IPS DF 4.7 (cell line): ENCODE measurements around the gene MCM3.
A peak's percentile ranks its signal among the peaks of the same experiment; 100 is the strongest.

Source experiments
- DNase-seq: peaks from one replicate; pipeline ENCODE4 v3.0.0-alpha.2; 2013; ENCODE audit warnings: low spot score; ENCODE audit errors: extremely low read depth

Gene MCM3

DNA sequence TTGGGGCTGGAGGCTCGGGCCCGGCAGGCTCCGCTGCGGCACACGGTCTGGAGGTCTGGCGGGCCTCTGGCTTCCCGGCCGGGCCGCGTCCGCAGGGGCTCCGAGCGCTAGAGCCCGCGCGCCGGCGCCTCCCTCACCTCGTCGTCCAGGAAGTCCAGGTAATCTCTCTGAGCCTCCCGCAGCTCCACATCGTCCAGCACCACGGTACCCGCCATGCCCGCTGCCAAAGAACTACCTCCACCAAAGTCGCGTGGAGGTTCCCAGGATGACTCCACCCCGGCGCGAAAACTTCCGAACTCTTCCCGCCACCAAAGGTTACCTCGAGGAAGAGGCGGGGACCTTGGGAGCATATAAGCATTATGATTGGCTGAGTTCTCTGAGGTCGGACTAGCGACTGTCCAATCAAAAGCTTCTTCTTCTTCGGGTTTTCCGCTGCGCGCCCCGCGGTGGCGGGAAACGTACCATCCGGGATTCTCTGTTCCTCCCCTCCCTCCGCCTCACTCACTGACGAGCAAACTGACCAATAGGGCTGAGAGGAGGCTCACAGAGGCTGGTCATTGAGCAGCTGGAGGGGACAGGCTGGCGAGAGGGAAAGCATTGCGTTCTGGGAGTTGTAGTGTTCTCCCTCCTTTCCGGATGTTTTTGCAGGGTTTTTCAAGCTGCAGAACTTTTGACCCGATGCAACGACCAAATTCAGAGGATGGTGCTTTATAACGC lies at the start of gene MCM3:
Gene MCM3 (minus strand): TSS at position 283 of the 717 bp plus-strand sequence. CDS start 68 bp downstream, at position 215.
- peak; percentile 100 for DNase-seq

DNA sequence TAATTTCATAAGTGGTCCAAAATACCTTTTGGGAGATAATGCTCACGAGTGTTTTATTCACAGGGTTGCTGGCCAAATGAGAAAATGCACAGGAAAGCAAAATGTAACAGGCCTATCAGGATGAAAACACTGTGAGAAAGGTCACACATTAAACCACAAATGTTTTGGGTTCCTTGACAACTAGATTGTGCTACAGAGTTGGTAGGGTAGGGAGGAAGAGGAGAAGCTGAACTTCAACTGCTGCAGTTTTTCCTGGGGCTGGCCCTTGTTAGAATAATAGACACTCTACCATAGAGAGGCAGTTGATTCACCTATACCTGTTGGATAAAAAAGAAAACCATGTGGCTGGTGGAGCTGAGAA lies 49.3 kb upstream of the MCM3 start:
- no peak for DNase-seq

DNA sequence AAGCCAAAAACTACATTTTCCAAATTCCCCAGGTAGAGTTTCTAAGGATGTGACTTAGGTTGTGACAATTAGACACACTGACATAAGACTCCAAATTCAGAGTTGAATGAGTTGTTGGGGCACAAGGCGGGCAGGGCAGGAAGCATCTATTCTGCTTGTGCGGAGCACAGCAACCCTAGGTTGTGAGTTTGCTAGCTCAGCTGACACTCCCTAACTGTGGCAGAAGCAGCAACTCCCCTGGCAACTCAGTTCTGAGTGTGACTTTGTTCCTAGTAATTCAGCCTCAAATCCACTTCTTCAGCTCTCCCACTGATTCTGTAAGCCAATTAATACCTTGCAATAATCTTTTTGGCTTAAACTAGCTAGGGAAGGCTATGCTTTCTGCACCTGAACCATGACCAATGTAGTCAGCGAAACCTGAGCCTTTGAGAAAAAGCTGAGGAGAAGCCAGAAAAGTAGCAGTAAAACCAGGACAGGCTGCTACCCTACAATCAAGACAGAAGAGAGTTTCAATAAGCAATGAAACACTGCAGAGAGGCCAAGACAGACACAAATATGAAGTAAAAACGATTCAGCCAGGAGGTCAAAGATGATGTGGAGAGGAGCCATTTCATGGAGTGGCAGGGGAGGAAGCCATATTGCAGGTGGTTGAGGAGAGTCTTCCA lies 47.4 kb upstream of the MCM3 start:
- no peak for DNase-seq

DNA sequence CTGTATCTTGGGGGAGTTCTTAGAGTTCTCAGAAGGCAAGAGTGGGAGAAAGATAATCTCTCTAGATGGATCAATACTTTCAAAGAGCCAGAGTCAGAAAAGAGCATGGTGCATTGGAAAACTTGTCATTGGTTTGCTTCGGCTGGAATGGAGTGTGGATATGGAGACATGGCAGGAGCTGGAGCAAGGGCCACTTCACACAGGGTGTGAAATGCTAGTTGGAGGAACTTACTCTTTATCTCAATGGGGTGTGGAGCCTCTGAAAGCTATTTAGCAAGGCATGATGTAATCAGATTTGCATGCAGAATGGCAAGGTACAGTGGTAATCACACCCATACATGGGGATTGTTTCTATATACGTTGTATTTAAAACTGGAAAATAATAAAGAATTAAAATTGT lies 45.9 kb upstream of the MCM3 start:
- no peak for DNase-seq

DNA sequence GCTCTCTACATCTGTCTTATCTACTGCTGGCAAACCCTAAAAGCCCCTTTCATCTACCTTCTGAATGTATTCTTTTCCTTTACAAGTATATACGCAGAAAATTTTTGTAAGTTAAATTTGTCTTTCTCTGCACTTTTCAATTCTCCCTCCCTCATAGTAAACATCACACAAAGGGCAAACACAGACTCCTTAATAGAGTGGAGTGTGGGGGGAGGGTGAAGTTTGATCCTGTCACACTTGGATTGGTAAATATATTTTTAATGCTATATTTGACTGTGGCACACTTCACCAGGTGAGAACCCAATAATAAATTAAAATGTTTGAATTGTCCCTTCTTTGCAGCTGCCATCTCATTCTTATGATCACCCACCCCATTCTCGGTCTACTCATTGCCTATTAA lies 44.2 kb upstream of the MCM3 start:
- no peak for DNase-seq

DNA sequence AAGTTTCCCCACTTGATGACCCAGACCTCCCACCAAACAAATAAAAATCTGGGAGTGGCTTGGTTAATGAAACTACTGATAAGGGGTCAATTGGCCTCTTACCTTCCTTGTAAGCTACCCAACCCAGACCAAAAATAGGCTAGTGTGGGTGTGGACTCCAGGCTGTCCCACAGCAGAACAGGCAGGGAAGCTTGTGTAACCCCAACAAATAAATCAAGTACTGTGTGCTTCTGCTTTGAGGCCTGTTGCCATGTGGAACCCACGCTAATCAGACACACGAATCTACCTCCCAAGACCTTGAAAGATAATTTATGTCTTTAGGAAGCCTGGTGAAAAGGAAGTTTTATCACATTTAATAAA lies 43.7 kb upstream of the MCM3 start:
- no peak for DNase-seq

DNA sequence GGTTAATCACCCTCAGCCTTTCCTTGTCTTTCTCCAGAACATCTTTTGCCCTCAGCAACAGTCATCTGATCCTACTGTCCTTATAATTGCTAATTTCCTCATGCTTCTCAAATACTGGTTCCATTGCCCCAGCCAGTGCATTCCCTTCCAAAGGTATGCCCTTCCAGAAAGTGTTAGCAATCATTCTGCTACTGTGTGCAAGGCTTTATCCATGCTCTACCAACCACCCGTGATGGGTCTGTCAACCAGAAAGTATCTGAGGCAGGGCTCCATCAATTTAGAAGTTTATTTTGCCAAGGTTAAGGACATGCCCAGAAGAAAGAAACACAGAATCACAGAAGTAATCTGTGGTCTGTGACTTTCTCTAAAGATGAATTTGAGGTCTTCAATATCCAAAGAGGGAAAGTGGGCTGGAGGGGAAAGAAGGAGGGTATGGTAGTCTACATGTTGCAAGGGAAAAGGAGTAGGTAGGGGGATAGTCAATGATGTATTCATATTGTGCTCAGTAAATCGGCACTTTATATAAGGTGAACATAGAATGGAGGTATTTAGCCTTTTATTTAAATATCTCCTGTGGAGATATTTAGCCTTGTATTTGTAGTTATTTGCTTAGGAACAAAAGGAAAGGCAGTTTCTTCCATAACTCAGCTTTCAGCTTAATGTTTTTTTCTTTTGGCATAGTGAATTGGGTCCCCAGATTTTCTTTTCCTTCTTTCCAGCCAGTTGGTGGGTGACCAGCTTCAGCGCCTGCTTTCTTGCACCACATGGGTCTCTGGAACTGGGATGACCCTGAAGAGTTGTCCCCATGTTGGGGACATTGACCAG lies 42.2 kb upstream of the MCM3 start:
- no peak for DNase-seq

DNA sequence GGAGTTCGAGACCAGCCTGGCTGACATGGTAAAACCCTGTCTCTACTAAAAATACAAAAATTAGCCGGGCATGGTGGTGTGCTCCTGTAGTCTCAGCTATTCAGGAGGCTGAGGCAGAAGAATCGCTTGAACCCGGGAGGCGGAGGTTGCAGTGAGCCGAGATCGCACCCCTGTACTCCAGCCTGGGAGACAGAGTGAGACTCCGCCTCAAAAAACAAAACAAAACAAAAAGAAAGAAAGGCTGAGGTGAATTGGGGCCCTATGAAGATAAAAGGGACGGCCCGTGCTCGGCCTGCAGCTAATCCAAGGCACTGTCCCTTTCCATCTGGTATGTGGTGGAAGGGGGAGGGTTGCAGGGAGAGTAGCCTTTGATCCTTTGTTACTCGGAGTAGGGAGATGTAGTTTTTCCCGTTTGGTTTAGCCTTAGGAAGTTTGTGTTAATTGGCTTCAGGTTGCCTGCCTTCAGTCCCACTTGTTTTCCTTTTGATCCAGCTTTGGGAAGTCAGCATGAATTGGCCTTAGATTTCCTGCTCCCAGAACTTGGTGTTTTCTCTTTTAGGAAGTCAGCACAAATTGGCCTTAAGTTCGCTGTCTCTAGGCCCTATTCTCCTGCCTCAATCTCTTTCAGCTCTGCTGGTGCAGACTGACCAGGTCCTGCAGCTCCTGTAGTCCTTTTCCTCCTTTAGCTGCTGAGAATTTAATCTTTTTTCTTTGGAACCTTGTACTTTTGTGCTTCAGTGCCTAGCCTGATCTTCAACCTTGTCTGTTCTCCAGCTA lies 41.3 kb upstream of the MCM3 start:
- peak; percentile 76 for DNase-seq

DNA sequence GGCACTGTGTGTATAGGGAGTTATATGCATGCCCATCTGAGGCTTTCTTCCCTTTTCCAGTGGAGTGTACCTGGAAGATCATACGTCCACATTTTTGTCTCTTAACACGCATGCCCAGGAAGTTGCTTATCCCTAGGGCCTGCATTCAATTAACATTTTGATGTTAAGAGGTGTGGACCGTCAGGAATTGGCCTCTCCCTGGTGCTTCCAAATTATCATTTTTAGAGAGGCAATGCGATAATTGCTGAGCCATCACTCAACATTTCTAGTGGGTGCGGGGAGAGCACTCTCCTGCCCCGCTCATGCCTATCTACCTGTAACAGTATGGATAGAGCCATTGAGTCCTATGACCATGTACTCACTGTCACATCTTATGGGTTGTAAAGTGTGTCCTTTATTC lies 39.6 kb upstream of the MCM3 start:
- no peak for DNase-seq

DNA sequence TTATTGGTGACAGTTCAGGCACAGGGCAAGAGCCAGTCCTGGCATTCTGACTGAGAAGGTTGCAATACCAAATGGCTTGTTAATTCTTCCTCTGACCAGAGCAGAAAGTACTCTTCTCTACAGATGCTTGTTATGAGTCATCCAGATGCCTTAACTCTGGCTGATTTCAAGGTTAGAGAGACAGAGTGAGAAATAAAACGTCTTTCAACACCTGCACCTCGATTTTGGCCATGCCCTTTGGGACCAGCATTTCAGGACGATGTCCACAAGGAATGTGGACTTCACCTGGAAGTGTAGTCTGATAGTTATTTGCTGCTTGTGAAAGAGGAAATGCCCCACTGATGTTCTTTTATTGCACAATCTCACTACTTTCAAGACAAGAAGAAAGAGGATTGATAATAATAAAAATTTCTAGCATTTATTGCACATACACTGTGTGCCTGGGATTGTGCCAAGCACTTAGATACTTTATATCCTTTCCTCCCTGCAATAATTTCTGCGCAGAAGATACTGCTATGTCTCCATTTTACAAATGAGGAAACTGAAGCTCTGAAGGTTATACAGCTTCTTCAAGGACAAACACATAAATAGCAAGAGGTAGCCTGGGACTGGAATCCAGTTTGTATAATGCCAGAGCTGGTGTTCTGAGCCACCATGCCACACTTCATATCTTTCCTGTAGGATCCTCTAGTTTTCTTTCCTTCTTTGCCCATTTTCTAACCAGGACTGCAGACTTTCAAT lies 33.5 kb upstream of the MCM3 start:
- no peak for DNase-seq

DNA sequence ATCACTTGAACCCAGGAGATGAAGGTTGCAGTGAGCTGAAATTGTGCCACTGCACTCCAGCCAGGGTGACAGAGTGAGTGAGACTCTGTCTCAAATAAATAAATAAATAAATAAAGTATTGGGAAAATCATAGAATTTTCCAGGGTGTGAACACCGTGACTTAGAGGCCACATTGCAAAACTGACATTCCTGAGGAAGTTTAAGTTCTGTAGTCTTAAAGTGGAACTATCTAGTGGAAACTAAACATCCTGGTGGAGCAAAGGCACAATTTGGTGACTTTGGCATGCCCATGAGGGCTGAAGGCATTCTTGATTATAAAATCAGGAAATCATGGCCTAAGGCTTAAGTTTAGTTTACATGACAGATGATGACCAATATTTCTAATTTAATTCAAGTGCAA lies 32.7 kb upstream of the MCM3 start:
- DNase-seq = no peak

DNA sequence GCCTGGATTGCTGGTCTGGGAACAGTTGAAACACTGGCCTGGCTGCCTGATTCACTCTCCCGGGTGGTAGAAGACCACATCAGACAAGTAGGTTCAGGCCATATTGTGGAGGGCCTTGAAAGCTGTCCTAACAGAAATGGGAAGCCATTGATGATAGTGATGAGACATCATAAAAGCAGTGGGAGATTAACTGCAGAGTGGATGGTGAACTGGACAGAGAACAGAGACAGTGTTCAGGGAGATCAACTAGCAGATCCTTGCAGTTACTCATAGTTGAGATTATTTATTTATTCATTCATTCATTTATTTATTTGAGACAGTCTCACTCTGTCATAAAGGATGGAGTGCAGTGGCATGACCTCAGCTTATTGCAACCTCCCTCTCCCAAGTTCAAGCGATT lies 30.2 kb upstream of the MCM3 start:
- no peak for DNase-seq

DNA sequence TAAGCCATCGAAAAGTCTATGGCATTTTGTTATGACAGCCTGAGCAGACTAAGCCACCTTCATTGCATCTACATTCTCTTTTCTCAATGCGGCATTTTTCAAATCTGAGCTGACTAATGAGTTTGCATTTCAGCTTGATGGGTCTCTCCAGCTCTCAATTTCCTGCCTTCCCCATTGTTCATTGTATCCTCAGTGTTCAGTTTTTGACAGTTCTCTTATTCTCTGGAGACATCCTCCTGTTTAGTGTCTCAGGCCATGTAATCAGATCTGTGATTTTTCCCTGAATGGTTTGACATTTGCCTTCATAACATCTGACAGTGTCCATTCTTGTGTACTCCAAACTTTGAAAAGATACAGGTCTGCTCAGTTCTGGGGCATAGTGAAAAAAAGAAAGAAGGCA lies 27.9 kb upstream of the MCM3 start:
- no peak for DNase-seq

DNA sequence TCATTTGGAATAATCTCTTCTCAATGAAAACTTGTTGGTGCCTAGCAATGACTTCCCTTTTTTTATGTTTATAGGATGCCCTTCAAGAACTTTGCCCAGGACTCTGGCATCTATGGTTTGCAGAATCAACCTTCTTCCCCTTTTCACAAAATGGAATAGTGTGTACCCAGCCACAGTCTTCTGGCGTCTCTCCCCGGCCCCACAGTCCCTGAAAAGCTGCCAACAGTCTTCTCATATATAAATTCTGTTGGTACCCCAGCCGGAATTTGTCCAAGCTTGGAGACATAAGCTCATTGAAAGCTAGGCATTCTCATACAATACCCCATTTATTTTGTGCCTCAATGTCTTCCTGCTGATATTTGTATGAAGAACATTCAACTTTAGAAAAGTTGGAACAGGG lies 26.4 kb upstream of the MCM3 start:
- DNase-seq = no peak

DNA sequence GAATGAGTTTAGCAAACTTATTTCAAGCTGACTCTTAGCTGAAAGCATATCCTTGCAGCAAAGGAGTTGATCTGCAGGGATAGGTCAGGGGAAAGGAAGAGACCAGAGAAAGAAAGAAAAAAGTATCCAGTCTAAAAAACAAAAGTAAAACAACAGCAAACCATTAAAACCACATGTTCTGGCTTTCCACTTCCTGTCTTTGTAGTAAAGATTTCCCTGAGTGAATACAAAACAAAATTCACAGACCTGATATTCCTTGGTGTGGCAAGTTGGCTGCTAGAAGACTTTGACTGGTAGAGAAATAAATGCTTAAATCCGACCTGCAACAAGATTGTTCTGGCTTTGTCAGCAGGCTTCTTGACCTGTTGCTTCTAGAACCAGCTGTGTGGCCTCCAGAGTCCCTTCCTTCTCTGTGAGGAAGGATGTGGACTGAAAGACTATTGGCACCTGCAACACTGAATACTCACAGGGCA lies 23.4 kb upstream of the MCM3 start:
- no peak for DNase-seq

DNA sequence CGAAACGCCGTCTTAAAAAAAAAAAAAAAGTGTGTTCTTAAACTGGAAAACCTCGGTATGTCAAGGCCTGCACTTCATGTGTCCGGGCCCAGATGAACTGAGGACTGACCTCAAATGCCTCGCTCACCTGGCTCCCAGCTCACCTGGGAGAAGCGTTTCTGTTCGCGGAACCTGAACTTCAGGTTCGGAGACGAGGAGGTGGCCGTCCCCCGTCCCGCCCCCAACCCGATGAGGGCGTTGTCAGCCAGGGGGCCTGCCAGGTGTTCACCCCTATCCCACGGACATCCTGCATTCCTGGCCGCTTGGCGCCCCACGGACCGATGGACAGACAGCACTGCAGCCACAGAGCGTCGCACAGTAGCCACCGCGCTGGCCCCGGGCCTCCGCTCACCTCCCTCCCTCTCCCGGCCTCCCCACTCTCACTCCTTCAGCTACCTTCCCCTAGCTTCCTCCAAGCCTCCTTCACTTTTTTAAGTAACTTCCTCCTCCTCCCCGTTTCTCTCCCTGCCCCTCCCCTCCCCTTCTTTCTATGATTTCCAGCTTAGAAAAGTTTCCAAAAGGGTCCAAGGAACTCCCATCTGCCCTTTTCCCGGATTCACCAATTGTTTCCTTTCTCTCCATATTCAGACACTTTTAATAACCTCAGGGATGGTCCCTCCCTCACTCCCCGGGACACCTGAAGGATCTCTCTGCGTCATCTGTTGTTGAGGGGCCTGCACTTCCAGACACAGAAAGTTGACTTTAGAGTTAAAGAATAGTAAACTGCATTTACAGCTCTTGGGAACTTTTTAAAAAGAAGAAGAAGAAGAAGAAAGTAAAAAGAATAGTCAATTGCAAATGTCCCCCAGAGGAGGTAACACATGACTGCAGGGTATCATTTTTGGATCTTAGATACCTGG lies 22.7 kb upstream of the MCM3 start:
- no peak for DNase-seq

DNA sequence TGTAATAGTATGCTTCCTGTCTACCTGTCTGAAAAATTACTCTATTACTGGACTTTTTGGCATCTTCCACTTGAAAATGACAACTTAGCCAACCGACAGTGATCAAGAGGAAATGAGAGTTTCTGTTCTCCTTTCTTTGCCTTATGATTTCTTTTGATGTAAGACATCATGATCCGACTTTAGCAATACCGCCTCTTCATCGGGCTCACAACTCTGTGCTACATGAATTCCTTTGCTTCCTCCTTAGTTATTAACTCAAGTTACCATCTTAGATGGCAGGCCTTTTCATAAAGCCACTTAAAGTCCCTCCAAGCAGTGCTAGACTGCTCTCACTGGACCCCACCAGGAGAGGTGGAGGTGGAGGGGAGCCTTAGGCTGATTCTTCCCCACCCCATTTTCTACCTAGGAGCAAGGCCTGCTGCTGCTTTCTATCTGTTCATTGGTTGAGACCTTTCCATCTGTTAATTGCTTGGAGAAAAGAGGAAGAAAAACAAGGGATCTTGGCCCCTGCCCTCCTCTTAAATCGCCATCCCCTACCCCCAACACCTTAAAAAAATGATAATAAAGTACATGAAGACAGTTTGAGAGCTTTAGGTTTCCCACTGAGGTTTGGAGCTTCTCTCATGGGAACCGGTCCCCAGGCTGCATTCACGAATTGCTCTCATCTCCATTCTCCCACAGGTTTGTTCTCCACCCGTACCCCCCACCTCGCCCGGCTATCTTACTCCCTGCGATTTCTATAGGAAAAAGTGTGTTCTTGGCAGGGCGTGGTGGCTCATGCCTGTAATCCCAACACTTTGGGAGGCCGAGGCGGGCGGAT lies 21.6 kb upstream of the MCM3 start:
- DNase-seq = no peak

DNA sequence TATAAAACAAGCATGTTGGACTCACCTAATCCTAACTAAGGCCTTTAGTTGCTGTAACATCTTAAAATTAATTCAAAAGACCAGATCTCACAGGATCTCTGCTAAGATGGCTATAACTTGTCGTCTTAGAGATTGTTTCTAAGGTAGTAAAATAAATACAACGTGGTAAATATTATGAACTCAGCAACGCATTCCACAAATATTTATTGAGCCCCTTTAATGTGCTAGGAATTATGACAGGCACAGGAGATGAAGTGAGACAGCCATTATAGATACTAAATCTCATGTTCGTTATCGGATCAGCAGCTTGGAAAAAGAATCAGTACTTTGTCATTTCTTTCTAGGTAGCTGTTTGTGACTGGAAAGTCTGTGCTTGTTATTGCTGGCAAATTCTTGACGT lies 20.9 kb upstream of the MCM3 start:
- no peak for DNase-seq

DNA sequence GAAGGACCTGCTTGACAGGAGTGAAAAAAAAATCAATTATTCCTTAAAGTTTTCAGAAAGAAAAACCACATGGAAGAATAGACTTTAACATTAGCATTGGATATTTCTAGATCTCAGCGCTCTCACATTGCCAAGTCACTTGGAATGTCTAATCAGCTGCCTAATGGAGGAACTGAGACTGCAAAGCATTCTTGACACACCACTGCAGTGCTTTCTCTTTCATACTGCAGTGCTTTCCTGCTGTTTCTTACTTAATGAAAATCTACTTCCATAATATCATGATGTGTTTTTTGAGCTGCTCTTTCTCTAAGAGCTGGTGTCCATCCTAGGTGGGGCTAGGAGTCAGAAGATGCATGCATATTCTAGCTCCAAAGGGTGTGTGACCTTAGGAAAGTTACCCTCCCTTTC lies 20.4 kb upstream of the MCM3 start:
- no peak for DNase-seq
